Endodermal cell (in vitro differentiated cells): ENCODE measurements around the gene SH3TC1. TPM values are rescaled to one million over a fixed set of nuclear protein-coding genes. Genes with fewer than 3 reads are reported as not detected.

Source experiments
- DNase-seq: peaks from one replicate; pipeline ENCODE4 v3.0.0-alpha.2; 2017
- H3K27ac ChIP-seq: 2 replicates; pipeline ENCODE4 v1.5.1; 2013; ENCODE audit warnings: mild to moderate bottlenecking, low read depth, low read length, moderate library complexity
- H3K27me3 ChIP-seq: 2 replicates; pipeline ENCODE4 v1.6.1; 2013; ENCODE audit warnings: mild to moderate bottlenecking, low read length, moderate library complexity; ENCODE audit not compliant: insufficient read depth, control insufficient read depth, poor library complexity, severe bottlenecking
- H3K36me3 ChIP-seq: 2 replicates; pipeline ENCODE4 v1.7.0; 2013; ENCODE audit warnings: mild to moderate bottlenecking, low read length, moderate library complexity; ENCODE audit not compliant: control insufficient read depth, insufficient read depth
- H3K4me1 ChIP-seq: one replicate; pipeline ENCODE4 v1.7.0; 2013; ENCODE audit warnings: low read length; ENCODE audit not compliant: control insufficient read depth, insufficient read depth
- H3K4me3 ChIP-seq: 2 replicates; pipeline ENCODE4 v1.5.1; 2013; ENCODE audit warnings: mild to moderate bottlenecking, low read length, moderate library complexity
- H3K9ac ChIP-seq: 2 replicates; pipeline ENCODE4 v1.6.1; 2013; ENCODE audit warnings: mild to moderate bottlenecking, low read length, moderate library complexity; ENCODE audit not compliant: poor library complexity, severe bottlenecking; ENCODE audit errors: extremely low read depth
- H3K9me3 ChIP-seq: 2 replicates; pipeline ENCODE4 v1.6.1; 2013; ENCODE audit warnings: mild to moderate bottlenecking, low read length, moderate library complexity; ENCODE audit not compliant: control insufficient read depth
- H3K27ac Mint-ChIP-seq: 2 replicates; pipeline ENCODE4 v1.8.0; 2020; ENCODE audit warnings: mixed read lengths
- H3K27me3 Mint-ChIP-seq: 2 replicates; pipeline ENCODE4 v1.8.0; 2021; ENCODE audit warnings: mild to moderate bottlenecking, mixed read lengths; ENCODE audit not compliant: insufficient read depth
- H3K36me3 Mint-ChIP-seq: 2 replicates; pipeline ENCODE4 v1.8.0; 2020; ENCODE audit warnings: low read depth, mixed read lengths
- H3K4me1 Mint-ChIP-seq: 2 replicates; pipeline ENCODE4 v1.8.0; 2020; ENCODE audit warnings: mixed read lengths
- H3K4me3 Mint-ChIP-seq: 2 replicates; pipeline ENCODE4 v1.8.0; 2020; ENCODE audit warnings: mild to moderate bottlenecking, moderate library complexity, mixed read lengths
- H3K9me3 Mint-ChIP-seq: 2 replicates; pipeline ENCODE4 v1.8.0; 2020; ENCODE audit warnings: mild to moderate bottlenecking, mixed read lengths
- CTCF ChIP-seq: fragments of 200-600 bp; sonication (generic); conservative IDR thresholded peaks from 2 replicates; pipeline ENCODE4 v1.5.0; 2021; ENCODE audit warnings: antibody characterized with exemption, mild to moderate bottlenecking
- WGBS, 2 experiments: methylation state at CpG; one replicate each; pipeline versions ENCODE4 v1.1.5 to v1.1.7; 2013; ENCODE audit warnings: missing lambda C conversion rate in 2 of 2, mixed read lengths in 1 of 2; ENCODE audit not compliant: insufficient coverage in 1 of 2, insufficient read length in 1 of 2; 5-methylcytosine and 5-hydroxymethylcytosine counted together
- total RNA-seq, 2 donors: library from RNA; stranded (reverse); fragmentation: NEBNext Ultra II Directional in 1 of 2; extraction: Animal tissue kit (Norgen Biotek cat#: 25700) in 1 of 2; gene quantifications; 2 replicates in 1 of 2; 3 replicates in 1 of 2; pipeline ENCODE4 v1.2.1, GENCODE V29; 2021

The SH3TC1 gene
- total RNA-seq, 2 donors from 2014 or later: 1.9 to 2.6 TPM

GRCh38 chr4:8281519-8282133 lies 82.5 kb downstream of the SH3TC1 start:
- H3K27me3 ChIP-seq: no peaks in the 10 kb centered on the region
- Mint-ChIP-seq H3K36me3 (no peaks in the 10 kb centered on the region), H3K4me1 (no peaks in the 10 kb centered on the region), H3K27me3 (no peaks in the 10 kb centered on the region), H3K9me3 (no peaks in the 10 kb centered on the region), H3K27ac (no peak overlapping the region), H3K4me3 (no peak overlapping the region)
- H3K4me3 ChIP-seq: no peak overlapping the region
- TF ChIP-seq CTCF: no peak
- DNase-seq: no peak
- no peaks in the 10 kb centered on the region for H3K36me3 ChIP-seq
- no peak overlapping the region for H3K27ac ChIP-seq
- no peaks in the 10 kb centered on the region for H3K9me3 ChIP-seq
- WGBS, 2 experiments: 89 to 91% methylated on average over 14 to 19 of the region's 19 CpGs
- H3K9ac ChIP-seq: no peak overlapping the region
- no peaks in the 10 kb centered on the region for H3K4me1 ChIP-seq

- no peak for TF ChIP-seq CTCF
- Histone ChIP-seq H3K27me3 (no peaks in the 10 kb centered on the region), H3K9ac (no peak overlapping the region), H3K9me3 (no peaks in the 10 kb centered on the region), H3K4me1 (no peaks in the 10 kb centered on the region), H3K4me3 (no peak overlapping the region), H3K27ac (no peak overlapping the region), H3K36me3 (no peaks in the 10 kb centered on the region)
- DNase-seq: no peak
- Mint-ChIP-seq H3K9me3 (no peaks in the 10 kb centered on the region), H3K4me3 (no peak overlapping the region), H3K27me3 (no peaks in the 10 kb centered on the region), H3K36me3 (no peaks in the 10 kb centered on the region), H3K27ac (no peak overlapping the region), H3K4me1 (no peaks in the 10 kb centered on the region)
- 92 to 98% methylated on average over 11 to 14 of the region's 14 CpGs for WGBS, 2 experiments
Measured at GRCh38 chr4:8282134-8282641, 83.1 kb downstream of the SH3TC1 start.

GRCh38 chr4:8282742-8283141 lies 83.7 kb downstream of the SH3TC1 start:
- WGBS, 2 experiments: 92 to 98% methylated on average over 8 to 14 of the region's 14 CpGs

More at GRCh38 chr4:8282742-8283141, 83.7 kb downstream of the SH3TC1 start:
- Mint-ChIP-seq H3K36me3 (no peaks in the 10 kb centered on the region), H3K4me1 (no peaks in the 10 kb centered on the region), H3K27me3 (no peaks in the 10 kb centered on the region), H3K9me3 (no peaks in the 10 kb centered on the region), H3K27ac (no peak overlapping the region), H3K4me3 (no peak overlapping the region)
- H3K9ac ChIP-seq: no peak overlapping the region
- H3K36me3 ChIP-seq: no peaks in the 10 kb centered on the region
- no peak for TF ChIP-seq CTCF
- no peaks in the 10 kb centered on the region for H3K27me3 ChIP-seq
- H3K27ac ChIP-seq: no peak overlapping the region
- DNase-seq: no peak
- H3K4me1 ChIP-seq: no peaks in the 10 kb centered on the region
- H3K4me3 ChIP-seq: no peak overlapping the region
- H3K9me3 ChIP-seq: no peaks in the 10 kb centered on the region
